ENCODE results near the gene PRKCB.

DNA sequence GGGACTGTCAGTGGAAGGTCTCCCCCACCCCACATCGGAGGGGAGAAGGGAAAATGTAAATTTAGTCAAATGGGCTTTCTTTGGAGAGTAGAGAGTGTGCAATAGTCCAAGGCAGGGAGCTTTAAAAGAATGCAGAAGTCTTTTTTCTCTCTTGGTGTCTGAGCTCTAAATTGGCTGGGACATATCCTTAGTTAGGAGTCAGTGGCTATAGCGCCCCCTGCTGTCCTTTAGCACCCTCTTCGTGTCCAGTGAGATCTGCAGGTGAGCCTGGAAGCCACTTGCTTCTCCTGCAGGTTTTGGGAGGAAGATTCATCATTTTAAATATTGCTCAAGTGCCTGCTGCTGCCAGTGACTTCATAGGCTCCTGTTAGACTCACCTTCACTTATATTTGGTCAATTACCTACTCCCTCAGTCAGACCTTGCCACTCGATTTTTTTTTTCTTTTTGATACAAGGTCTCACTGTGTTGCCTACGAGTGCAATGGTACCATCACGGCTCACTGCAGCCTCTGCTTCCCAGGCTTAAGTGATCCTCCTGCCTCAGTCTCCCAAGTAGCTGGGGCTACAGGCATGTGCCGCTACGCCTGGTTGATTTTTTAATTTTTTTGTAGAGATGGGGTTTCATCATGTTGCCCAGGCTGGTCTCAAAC is 174.8 kb downstream of the PRKCB start:
- TF ChIP-seq POLR2A (IDR thresholded peaks at IDR 0.05): no peak
- TF ChIP-seq, protein P1, sequence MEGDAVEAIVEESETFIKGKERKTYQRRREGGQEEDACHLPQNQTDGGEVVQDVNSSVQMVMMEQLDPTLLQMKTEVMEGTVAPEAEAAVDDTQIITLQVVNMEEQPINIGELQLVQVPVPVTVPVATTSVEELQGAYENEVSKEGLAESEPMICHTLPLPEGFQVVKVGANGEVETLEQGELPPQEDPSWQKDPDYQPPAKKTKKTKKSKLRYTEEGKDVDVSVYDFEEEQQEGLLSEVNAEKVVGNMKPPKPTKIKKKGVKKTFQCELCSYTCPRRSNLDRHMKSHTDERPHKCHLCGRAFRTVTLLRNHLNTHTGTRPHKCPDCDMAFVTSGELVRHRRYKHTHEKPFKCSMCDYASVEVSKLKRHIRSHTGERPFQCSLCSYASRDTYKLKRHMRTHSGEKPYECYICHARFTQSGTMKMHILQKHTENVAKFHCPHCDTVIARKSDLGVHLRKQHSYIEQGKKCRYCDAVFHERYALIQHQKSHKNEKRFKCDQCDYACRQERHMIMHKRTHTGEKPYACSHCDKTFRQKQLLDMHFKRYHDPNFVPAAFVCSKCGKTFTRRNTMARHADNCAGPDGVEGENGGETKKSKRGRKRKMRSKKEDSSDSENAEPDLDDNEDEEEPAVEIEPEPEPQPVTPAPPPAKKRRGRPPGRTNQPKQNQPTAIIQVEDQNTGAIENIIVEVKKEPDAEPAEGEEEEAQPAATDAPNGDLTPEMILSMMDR (IDR thresholded peaks at IDR 0.05): peak in 2 of 3 donors; percentile 43 to 59
